ENCODE data around the gene CKMT2.

- TF ChIP-seq EZH2 (IDR thresholded peaks at IDR 0.05; ENCODE audit: insufficient read depth, poor library complexity, severe bottlenecking) = no peak
- TF ChIP-seq EZH2phosphoT487 (IDR thresholded peaks at IDR 0.05; ENCODE audit: insufficient read depth, low read depth) = no peak
Observed at GRCh38 chr5:81253875-81254274, 20.8 kb downstream of the CKMT2 start.

Measured in GM23248 (cell line).